CD4-positive, alpha-beta T cell treated with Interleukin-2 at 100 ng/mL for 4 hours (primary cell): ENCODE measurements around the gene ASCL2.

ENCODE experiments used
- DNase-seq: peaks from one replicate; pipeline ENCODE4 v3.0.0-alpha.2; 2020; ENCODE audit warnings: low spot score

ASCL2 gene

GRCh38 chr11:2224254-2224653 is 46.1 kb downstream of the ASCL2 start:
- DNase-seq: no peak

- DNase-seq: no peak
Observed at GRCh38 chr11:2223153-2223794, 47.1 kb downstream of the ASCL2 start.

- no peak for DNase-seq
Observed at GRCh38 chr11:2222451-2222850, 47.9 kb downstream of the ASCL2 start.

- no peak for DNase-seq
Observed at GRCh38 chr11:2221591-2221990, 48.8 kb downstream of the ASCL2 start.

- DNase-seq: no peak
Observed at GRCh38 chr11:2221024-2221423, 49.4 kb downstream of the ASCL2 start.

GRCh38 chr11:2220173-2220771 is 50.1 kb downstream of the ASCL2 start:
- DNase-seq: no peak

- no peak for DNase-seq
Observed at GRCh38 chr11:2219318-2220017, 50.9 kb downstream of the ASCL2 start.
